GM19324 (cell line): Measurements from ENCODE around the gene MAP4K5.

Source experiments
- ATAC-seq: cut with Tn5 transposase; IDR thresholded peaks from one replicate; pipeline ENCODE4 v1.9.1; 2021; ENCODE audit warnings: mild to moderate bottlenecking, moderate library complexity; ENCODE audit not compliant: unreplicated experiment, low FRiP score

The MAP4K5 gene

GRCh38 chr14:50377550-50378085 lies 154.8 kb downstream of the MAP4K5 start:
- no peak for ATAC-seq

GRCh38 chr14:50375760-50376159 lies 156.6 kb downstream of the MAP4K5 start:
- no peak for ATAC-seq

GRCh38 chr14:50373959-50374358 lies 158.4 kb downstream of the MAP4K5 start:
- ATAC-seq = no peak

GRCh38 chr14:50371546-50371945 lies 160.8 kb downstream of the MAP4K5 start:
- ATAC-seq = no peak
